ENCODE results near the gene USP3.

DNA sequence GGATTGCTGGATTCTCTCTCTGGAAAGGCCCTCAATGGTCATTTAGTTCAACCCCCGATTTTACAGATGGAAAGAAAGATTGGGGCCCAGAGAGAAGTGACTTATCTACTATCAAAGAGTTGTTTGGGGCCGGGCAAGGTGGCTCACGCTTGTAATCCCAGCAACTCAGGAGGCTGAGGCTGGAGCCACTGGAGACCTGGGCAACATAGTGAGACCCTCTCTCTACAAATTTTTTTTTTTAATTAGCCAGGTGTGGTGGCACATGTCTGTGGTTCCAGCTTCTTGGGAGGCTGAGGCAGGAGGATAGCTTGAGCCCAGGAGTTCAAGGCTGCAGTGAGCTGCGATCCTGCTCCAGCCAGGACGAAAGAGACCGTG is 5.2 kb upstream of the USP3 start:
- no peak for TF ChIP-seq POLR2A (IDR thresholded peaks at IDR 0.05; ENCODE audit: low read depth, low read length)
- no peak for TF ChIP-seq POLR2AphosphoS5 (IDR thresholded peaks at IDR 0.05; ENCODE audit: insufficient read depth, low read depth, low read length)
- TF ChIP-seq, protein P1, sequence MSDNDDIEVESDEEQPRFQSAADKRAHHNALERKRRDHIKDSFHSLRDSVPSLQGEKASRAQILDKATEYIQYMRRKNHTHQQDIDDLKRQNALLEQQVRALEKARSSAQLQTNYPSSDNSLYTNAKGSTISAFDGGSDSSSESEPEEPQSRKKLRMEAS (IDR thresholded peaks at IDR 0.05; ENCODE audit: insufficient read depth, insufficient read length): no peak

All from endothelial cell of umbilical vein (primary cell).